SK-N-MC (cell line): ENCODE measurements around the gene SYCP3.

Experiments used
- EZH2 ChIP-seq: fragments of 200-600 bp; sonication (generic); IDR thresholded peaks from one replicate; pipeline ENCODE4 v1.6.1; 2017; ENCODE audit warnings: antibody characterized with exemption
- POLR2AphosphoS5 ChIP-seq: IDR thresholded peaks from 2 replicates; pipeline ENCODE4 v1.6.1; 2012; ENCODE audit warnings: mild to moderate bottlenecking, low read depth, low read length, borderline replicate concordance

- TF ChIP-seq POLR2AphosphoS5 (no peak), EZH2 (no peak)
These were observed 24.1 kb upstream of the SYCP3 start for GRCh38 chr12:101763246-101763931.
